GM10266 (cell line): Measurements from ENCODE around the gene CFAP20.
"Not testable (repeated sequence)": the region's sequence is repeated elsewhere in the genome, so short reads cannot be mapped to it uniquely, and the experiment has no call there.

Experiments
- DNase-seq: peaks from one replicate; pipeline ENCODE4 v3.0.0; 2012; ENCODE audit errors: extremely low spot score
- TF ChIP-seq, protein P1 (sequence below): IDR thresholded peaks from 2 replicates; pipeline ENCODE4 v1.5.1; 2012; ENCODE audit warnings: mild to moderate bottlenecking, low read depth; ENCODE audit not compliant: control insufficient read depth, insufficient read depth; ENCODE audit errors: missing control alignments

The CFAP20 gene

DNA sequence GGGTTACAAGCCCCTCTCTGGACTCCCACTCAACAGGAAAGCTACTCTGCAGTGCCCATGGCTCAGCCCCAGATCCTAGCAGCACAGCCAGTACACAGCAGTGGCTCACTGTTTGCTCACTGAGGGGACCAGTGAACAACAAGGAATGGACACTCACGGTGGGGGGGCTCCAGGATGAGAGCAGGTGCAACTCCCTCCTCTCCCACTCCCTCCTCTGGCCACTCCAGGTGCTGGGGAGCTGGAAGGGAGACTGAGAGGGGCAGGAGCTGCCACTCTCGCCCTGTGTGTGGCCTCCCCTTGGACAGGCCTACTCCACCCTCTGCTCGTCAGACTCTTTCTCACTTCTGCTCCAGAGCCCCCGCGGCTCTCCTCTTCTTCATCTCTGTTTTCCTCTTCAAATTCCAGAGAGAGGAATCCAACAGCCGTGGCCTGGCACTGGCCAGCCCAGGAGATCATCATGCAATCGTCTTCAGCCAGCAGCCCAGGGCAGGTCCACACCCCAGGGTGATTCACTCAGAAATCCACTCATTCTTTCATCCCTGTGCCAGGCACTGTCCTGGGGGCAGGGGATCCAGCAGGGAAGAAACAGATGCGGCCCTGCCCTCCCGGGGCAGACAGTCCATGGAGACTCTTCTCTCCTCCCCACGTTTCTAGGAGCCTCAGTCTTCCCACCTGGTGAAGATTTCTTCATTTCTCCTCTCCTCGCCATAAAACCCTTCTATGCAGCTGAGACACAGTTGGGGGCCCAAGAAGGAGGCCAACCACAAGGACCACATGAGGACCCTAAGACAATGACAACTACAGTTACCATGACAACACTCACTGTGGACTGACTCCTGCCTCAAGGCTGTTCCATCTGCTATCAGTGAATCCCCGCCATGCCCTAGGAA lies 30.7 kb downstream of the CFAP20 start:
- TF ChIP-seq, protein P1, sequence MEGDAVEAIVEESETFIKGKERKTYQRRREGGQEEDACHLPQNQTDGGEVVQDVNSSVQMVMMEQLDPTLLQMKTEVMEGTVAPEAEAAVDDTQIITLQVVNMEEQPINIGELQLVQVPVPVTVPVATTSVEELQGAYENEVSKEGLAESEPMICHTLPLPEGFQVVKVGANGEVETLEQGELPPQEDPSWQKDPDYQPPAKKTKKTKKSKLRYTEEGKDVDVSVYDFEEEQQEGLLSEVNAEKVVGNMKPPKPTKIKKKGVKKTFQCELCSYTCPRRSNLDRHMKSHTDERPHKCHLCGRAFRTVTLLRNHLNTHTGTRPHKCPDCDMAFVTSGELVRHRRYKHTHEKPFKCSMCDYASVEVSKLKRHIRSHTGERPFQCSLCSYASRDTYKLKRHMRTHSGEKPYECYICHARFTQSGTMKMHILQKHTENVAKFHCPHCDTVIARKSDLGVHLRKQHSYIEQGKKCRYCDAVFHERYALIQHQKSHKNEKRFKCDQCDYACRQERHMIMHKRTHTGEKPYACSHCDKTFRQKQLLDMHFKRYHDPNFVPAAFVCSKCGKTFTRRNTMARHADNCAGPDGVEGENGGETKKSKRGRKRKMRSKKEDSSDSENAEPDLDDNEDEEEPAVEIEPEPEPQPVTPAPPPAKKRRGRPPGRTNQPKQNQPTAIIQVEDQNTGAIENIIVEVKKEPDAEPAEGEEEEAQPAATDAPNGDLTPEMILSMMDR: no peak
- no peak for DNase-seq

DNA sequence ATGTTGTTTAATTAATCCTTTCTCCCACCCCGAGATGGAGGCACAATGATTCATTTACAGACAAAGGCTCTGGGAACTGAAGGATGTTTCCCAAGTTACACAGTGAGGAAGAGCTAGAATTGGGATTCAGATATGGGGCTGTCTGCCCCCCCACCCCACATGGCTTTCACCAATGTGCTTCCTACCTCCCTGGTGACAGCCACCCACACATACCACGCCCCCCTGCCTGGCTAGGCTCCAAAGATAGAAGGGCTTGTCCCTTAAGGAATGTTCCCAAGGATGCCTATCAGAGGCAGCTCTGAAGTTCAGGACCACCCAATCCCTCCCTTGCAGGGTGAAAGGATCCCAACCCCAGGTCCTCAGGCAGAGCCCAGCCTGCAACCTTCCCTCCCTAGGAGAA lies 32.9 kb downstream of the CFAP20 start:
- TF ChIP-seq, protein P1: no peak

DNA sequence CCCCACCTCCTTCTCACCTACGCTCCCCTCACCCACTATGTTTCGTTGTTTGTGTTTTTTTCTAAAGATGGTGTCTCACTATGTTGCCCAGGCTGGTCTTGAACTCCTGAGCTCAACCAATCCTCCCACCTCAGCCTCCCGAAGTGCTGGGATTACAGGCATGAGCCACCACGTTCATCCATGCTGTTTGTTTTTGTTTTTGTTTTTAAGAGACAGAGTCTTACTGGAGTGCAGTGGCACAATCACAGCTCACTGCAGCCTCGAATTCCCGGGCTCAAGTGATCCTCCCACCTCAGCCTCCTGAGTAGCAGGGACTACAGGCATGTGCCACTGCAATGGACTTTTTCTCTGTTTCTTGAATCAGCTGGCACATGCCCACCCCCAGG lies 33.6 kb downstream of the CFAP20 start:
- not testable (repeated sequence) for DNase-seq

More for the DNA sequence above, 32.9 kb downstream of the CFAP20 start:
- DNase-seq: no peak

DNA sequence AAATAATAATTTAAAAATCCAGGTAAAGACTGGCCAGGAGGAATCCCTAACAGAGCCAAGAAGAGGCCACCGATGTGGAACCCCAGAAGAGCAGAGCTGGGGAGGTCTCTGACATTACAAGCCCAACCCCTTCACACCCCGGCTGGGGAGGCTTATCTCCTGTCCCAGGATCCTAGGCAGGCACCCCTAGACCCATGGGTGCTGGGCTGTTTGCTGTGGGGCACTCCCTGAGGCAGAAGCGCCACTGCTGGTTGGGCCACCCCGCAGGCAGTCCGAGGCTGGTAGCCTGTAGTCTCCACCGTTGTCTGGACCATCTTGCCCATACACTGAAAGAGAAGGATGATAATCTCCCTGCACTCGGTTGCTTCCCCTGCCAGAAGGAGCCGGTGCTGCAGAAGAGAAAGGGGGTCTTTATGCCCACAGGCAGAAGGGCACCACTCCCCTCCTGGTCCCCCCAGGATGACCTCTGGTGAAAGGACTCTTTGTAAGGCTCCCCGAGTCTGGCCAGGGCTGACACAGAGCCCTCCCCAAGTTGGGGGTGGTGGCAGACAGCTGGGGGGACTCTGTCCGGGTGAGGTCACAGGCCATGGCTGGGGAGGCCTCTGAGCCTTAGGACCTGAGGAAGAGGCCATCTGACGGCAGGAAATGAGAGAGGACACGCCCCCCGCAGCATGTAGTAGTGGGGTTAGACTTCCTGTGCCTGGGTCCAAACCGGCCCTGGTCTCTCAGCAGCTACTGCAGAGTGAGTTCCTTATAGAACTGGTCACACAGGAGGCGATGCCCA lies 34.2 kb downstream of the CFAP20 start:
- no peak for DNase-seq
- TF ChIP-seq, protein P1: no peak

DNA sequence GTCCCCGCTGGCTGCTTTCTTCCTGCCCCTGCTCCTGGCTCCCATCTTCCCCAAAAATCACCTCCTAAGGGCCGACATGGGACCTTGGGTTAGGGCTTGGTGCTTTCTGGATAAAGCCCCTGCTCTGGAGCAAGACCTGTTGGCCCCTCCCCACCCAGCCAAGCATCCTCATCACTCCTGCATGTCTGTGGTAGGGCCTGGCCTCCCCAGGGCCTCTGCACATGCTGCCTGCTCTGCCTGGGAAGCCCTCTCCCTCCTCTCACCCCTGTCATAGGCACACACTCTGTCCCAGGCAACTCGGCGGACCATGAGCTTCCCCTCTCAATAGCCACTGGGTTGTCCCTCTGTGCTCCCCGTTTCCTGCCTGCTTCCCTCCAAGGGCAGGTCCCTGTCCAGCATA lies 35.2 kb downstream of the CFAP20 start:
- TF ChIP-seq, protein P1: no peak

DNA sequence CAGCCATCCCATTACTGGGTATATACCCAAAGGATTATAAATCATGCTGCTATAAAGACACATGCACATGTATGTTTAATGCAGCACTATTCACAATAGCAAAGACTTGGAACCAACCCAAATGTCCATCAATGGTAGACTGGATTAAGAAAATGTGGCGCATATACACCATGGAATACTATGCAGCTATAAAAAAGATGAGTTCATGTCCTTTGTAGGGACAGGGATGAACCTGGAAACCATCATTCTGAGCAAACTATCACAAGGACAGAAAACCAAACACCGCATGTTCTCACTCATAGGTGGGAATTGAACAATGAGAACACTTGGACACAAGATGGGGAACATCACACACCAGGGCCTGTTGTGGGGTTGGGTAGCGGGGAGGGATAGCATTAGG lies 38.8 kb downstream of the CFAP20 start:
- not testable (repeated sequence) for DNase-seq

More for the DNA sequence above, 35.2 kb downstream of the CFAP20 start:
- DNase-seq: no peak

DNA sequence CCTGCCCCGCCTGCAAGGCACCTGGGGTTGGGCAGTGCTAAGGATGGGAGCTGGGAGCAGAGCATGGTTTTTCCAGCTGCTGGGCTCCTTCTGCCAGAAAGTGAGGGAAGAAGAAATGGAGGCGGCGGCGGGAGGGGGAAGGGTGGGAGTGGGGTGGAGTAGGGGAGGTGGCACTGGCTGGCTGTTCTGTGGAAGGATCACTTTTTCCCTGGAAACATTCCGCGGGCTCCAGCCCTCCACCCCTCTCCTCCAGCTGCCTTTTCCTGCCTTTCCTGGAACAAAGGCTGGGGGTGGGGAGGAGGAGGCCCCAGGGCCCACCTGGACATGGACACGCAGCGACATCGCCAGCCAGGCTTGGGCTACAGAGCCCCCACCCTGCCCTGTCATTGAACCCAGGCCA lies 41.1 kb downstream of the CFAP20 start:
- no peak for DNase-seq
- TF ChIP-seq, protein P1: no peak
